GM12878 (cell line): ENCODE results near the gene CRYBG3. TPM values are rescaled to one million over a fixed set of nuclear protein-coding genes. Genes with fewer than 3 reads are reported as not detected.

Source experiments
- ATAC-seq: fragments of 200-7000 bp; cut with Tn5 transposase; 3 replicates; pipeline ENCODE4 v1.9.1; 2020; ENCODE audit warnings: mild to moderate bottlenecking, moderate library complexity
- BruUV-seq: library from RNA; stranded (reverse); fragments of 400-500 nt; replicated peaks from 2 replicates; lab custom pipeline; 2021; lab: Mats Ljungman, UMichigan
- CTCF ChIA-PET: fragments of 300-600 bp; sonication (Branson Sonifier 250); formaldehyde crosslinking; extraction: SDS; loops from one replicate; lab custom pipeline; 2021; ENCODE audit warnings: inconsistent platforms; lab: Yijun Ruan, JAX
- POLR2A ChIA-PET: fragments of 350-600 bp; formaldehyde crosslinking; extraction: SDS; loops from one replicate; lab custom pipeline; 2021; ENCODE audit warnings: inconsistent platforms; lab: Charles Lee
- RAD21 ChIA-PET: fragments of 300-600 bp; sonication (Branson Sonifier 250); formaldehyde crosslinking; loops from one replicate; lab custom pipeline; 2023; ENCODE audit warnings: antibody characterized with exemption; ENCODE audit not compliant: unreplicated experiment; lab: Charles Lee
- SMC1A ChIA-PET: fragments of 300-600 bp; sonication (Branson Sonifier 250); formaldehyde crosslinking; loops from one replicate; lab custom pipeline; 2023; ENCODE audit not compliant: unreplicated experiment, uncharacterized antibody; lab: Charles Lee
- DNase-seq: peaks from one replicate; pipeline ENCODE4 v3.0.0-alpha.2; 2011; ENCODE audit warnings: low read depth, low spot score
- FAIRE-seq: peaks from 3 replicates; lab custom pipeline; 2011; peaks lifted over from hg19 to GRCh38; lab: Jason Lieb, UNC
- H2AFZ ChIP-seq: 2 replicates; pipeline ENCODE4 v1.6.0; 2011; ENCODE audit warnings: low read depth, low read length, control low read depth; ENCODE audit not compliant: control insufficient read depth
- H3K27ac ChIP-seq: 2 replicates; pipeline ENCODE4 v1.5.1; 2011; ENCODE audit warnings: control low read depth; ENCODE audit not compliant: control insufficient read depth, insufficient read depth
- H3K27me3 ChIP-seq, 2 experiments: replicated peaks in 1 of 2; 2 replicates each; pipeline versions ENCODE4 v1.6.0 to v1.6.1; 2011; ENCODE audit warnings: low read length in 1 of 2; ENCODE audit not compliant: control insufficient read depth in 2 of 2, insufficient read depth in 2 of 2
- H3K36me3 ChIP-seq, 2 experiments: 2 replicates each; pipeline ENCODE4 v1.5.1; 2011; ENCODE audit warnings: low read length in 1 of 2; ENCODE audit not compliant: control insufficient read depth in 2 of 2, insufficient read depth in 2 of 2
- H3K4me1 ChIP-seq: 2 replicates; pipeline ENCODE4 v1.6.1; 2011; ENCODE audit warnings: mild to moderate bottlenecking, low read length, moderate library complexity, mixed read lengths; ENCODE audit not compliant: control insufficient read depth, insufficient read depth
- H3K4me2 ChIP-seq: 2 replicates; pipeline ENCODE4 v1.6.0; 2011; ENCODE audit warnings: control low read depth; ENCODE audit not compliant: control insufficient read depth, insufficient read depth
- H3K4me3 ChIP-seq: fragments of 200-600 bp; sonication (generic); 2 replicates; pipeline ENCODE4 v1.5.1; 2016
- H3K79me2 ChIP-seq: 2 replicates; pipeline ENCODE4 v1.6.0; 2011; ENCODE audit warnings: low read length; ENCODE audit not compliant: control insufficient read depth, insufficient read depth
- H3K9ac ChIP-seq: 2 replicates; pipeline ENCODE4 v1.8.0; 2011; ENCODE audit warnings: low read length, control low read depth, mixed read lengths; ENCODE audit not compliant: control insufficient read depth, insufficient read depth
- H3K9me3 ChIP-seq: replicated peaks from 3 replicates; pipeline ENCODE4 v1.5.1; 2011; ENCODE audit warnings: mild to moderate bottlenecking, low read length; ENCODE audit not compliant: control insufficient read depth, insufficient read depth
- H4K20me1 ChIP-seq: 2 replicates; pipeline ENCODE4 v1.6.0; 2011; ENCODE audit not compliant: control insufficient read depth, insufficient read depth
- NFYB ChIP-seq: IDR thresholded peaks from 2 replicates; pipeline ENCODE4 v1.6.1; 2011; ENCODE audit warnings: low read depth, mild to moderate bottlenecking, low read length, improper control_type of control experiment, moderate library complexity; ENCODE audit not compliant: insufficient read depth
- PAX5 ChIP-seq: IDR thresholded peaks from 2 replicates; pipeline ENCODE4 v1.6.1; 2011; ENCODE audit warnings: low read depth, low read length, borderline replicate concordance
- PAX8 ChIP-seq: fragments of 450-650 bp; IDR thresholded peaks from 2 replicates; pipeline ENCODE4 v1.6.1; 2017; ENCODE audit warnings: mild to moderate bottlenecking, moderate library complexity
- STAT1 ChIP-seq: fragments of 450-650 bp; conservative IDR thresholded peaks from 2 replicates; pipeline ENCODE4 v1.6.1; 2014; ENCODE audit warnings: antibody characterized with exemption, mild to moderate bottlenecking
- ZNF274 ChIP-seq: IDR thresholded peaks from one replicate; pipeline ENCODE4 v1.8.0; 2011; ENCODE audit not compliant: insufficient read length, insufficient read depth
- WGBS: methylation state at CpG from one replicate; pipeline ENCODE4 v1.1.6; 2016; ENCODE audit warnings: low lambda C conversion rate; ENCODE audit not compliant: insufficient replicate concordance, insufficient coverage; ENCODE audit errors: missing lambda C conversion rate; 5-methylcytosine and 5-hydroxymethylcytosine counted together
- in situ Hi-C: fragments of 300-500 bp; cut with MboI; formaldehyde crosslinking; loops from 9 replicates; pipeline ENCODE4 v1.14.3; 2018; ENCODE audit warnings: mixed read lengths
- intact Hi-C: fragments of 100-400 bp; cut with micrococcal nuclease; formaldehyde crosslinking; loops from one replicate; pipeline ENCODE4 v1.14.2; 2022; ENCODE audit not compliant: unreplicated experiment
- polyA plus RNA-seq, 11 experiments: library from polyadenylated mRNA; depleted of rRNA in 4 of 11; unstranded in 6 of 11; stranded (reverse) in 5 of 11; fragments of >200 nt; fragmentation: Nextera tagmentation in 4 of 11; fragmentation: Illumina TruSeq in 1 of 11; extraction: Ambion mirVana in 4 of 11; extraction: Trizol in 1 of 11; gene quantifications; 1 replicate in 1 of 11; 2 replicates in 10 of 11; pipeline versions ENCODE4 v1.2.1 to v1.2.3, GENCODE V29; 2011 to 2016; ENCODE audit warnings: inconsistent platforms in 2 of 11, missing spikeins in 2 of 11, low read depth in 1 of 11
- total RNA-seq, 4 experiments: library from RNA; depleted of rRNA in 3 of 4; stranded (reverse); fragments of >200 nt in 3 of 4; fragmentation: Illumina TruSeq in 1 of 4; extraction: Trizol in 1 of 4; gene quantifications; 2 replicates each; pipeline versions ENCODE4 v1.2.1 to v1.2.3, GENCODE V29; 2013 to 2021
- TF ChIP-seq, protein P1 (sequence below): fragments of 450-650 bp; IDR thresholded peaks from 2 replicates; pipeline ENCODE4 v1.6.1; 2016; ENCODE audit warnings: mild to moderate bottlenecking, moderate library complexity, borderline replicate concordance
- TF ChIP-seq, protein P2 (sequence below): fragments of 450-650 bp; IDR thresholded peaks from 2 replicates; pipeline ENCODE4 v1.6.1; 2014; ENCODE audit warnings: mild to moderate bottlenecking
- TF ChIP-seq, protein P3 (sequence below): IDR thresholded peaks from 2 replicates; pipeline ENCODE4 v1.6.1; 2011; ENCODE audit warnings: mild to moderate bottlenecking, low read depth, low read length, moderate library complexity; ENCODE audit not compliant: insufficient replicate concordance
- TF ChIP-seq, protein P4 (sequence below): IDR thresholded peaks from 2 replicates; pipeline ENCODE4 v1.6.1; 2012; ENCODE audit warnings: mild to moderate bottlenecking, low read depth, low read length
- TF ChIP-seq, protein P5 (sequence below): fragments of 450-650 bp; formaldehyde crosslinking; IDR thresholded peaks from 2 replicates; pipeline ENCODE4 v1.4.0; 2020; ENCODE audit warnings: mild to moderate bottlenecking, moderate library complexity

The CRYBG3 gene
- total and polyA plus RNA-seq, 10 of the 15 experiments (the other 5 are each of a cell fraction or from before 2014, with no cell fraction given): 0.11 to 5.4 (median 1.6) TPM

DNA sequence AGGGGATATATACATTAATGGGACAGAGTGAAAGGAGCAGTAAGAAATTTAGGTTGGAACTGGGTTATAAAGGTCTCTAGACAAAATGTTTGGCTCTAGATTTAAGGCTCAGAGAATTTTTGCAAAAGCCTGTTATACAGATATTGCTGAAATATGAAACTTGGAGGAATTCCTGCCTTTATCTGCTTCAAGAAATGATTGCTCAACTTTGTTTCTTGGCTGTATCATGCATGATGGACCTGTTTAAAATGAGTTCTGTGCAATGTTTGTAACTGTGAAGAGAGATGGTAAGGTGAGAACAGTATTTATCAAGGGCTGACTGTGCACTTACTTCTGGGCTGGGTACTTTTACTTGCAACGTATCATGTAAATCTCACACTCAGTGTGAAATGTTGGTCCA lies 3.3 kb downstream of the CRYBG3 start:
- ATAC-seq (no peak), DNase-seq (no peak), FAIRE-seq (no peak)
- CTCF ChIA-PET: no interaction called here
- Histone ChIP-seq H3K79me2 (peaks cover 4% of the 10 kb centered on the region), H4K20me1 (no peaks in the 10 kb centered on the region), H3K27ac (no peak overlapping the region), H3K9ac (no peak overlapping the region), H3K36me3 (no peaks in the 10 kb centered on the region), H3K4me2 (no peak overlapping the region), H3K4me3 (no peak overlapping the region), H3K9me3 (no peaks in the 10 kb centered on the region), H3K27me3 (no peaks in the 10 kb centered on the region), H3K4me1 (no peaks in the 10 kb centered on the region), H2AFZ (no peak overlapping the region)
- SMC1A ChIA-PET: no interaction called here
- RAD21 ChIA-PET: no interaction called here
- intact Hi-C loops: no loop called here
- no TSS peak for BruUV-seq
- in situ Hi-C loops: no loop called here
- WGBS: 100% methylated on average over 1 of the region's 1 CpG
- POLR2A ChIA-PET: no interaction called here
- TF ChIP-seq, protein P1, sequence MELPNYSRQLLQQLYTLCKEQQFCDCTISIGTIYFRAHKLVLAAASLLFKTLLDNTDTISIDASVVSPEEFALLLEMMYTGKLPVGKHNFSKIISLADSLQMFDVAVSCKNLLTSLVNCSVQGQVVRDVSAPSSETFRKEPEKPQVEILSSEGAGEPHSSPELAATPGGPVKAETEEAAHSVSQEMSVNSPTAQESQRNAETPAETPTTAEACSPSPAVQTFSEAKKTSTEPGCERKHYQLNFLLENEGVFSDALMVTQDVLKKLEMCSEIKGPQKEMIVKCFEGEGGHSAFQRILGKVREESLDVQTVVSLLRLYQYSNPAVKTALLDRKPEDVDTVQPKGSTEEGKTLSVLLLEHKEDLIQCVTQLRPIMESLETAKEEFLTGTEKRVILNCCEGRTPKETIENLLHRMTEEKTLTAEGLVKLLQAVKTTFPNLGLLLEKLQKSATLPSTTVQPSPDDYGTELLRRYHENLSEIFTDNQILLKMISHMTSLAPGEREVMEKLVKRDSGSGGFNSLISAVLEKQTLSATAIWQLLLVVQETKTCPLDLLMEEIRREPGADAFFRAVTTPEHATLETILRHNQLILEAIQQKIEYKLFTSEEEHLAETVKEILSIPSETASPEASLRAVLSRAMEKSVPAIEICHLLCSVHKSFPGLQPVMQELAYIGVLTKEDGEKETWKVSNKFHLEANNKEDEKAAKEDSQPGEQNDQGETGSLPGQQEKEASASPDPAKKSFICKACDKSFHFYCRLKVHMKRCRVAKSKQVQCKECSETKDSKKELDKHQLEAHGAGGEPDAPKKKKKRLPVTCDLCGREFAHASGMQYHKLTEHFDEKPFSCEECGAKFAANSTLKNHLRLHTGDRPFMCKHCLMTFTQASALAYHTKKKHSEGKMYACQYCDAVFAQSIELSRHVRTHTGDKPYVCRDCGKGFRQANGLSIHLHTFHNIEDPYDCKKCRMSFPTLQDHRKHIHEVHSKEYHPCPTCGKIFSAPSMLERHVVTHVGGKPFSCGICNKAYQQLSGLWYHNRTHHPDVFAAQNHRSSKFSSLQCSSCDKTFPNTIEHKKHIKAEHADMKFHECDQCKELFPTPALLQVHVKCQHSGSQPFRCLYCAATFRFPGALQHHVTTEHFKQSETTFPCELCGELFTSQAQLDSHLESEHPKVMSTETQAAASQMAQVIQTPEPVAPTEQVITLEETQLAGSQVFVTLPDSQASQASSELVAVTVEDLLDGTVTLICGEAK: no peak
- TF ChIP-seq, protein P2, sequence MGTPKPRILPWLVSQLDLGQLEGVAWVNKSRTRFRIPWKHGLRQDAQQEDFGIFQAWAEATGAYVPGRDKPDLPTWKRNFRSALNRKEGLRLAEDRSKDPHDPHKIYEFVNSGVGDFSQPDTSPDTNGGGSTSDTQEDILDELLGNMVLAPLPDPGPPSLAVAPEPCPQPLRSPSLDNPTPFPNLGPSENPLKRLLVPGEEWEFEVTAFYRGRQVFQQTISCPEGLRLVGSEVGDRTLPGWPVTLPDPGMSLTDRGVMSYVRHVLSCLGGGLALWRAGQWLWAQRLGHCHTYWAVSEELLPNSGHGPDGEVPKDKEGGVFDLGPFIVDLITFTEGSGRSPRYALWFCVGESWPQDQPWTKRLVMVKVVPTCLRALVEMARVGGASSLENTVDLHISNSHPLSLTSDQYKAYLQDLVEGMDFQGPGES: no peak
- TF ChIP-seq PAX8 (no peak), STAT1 (no peak), PAX5 (no peak), ZNF274 (no peak), NFYB (no peak)
- TF ChIP-seq, protein P3, sequence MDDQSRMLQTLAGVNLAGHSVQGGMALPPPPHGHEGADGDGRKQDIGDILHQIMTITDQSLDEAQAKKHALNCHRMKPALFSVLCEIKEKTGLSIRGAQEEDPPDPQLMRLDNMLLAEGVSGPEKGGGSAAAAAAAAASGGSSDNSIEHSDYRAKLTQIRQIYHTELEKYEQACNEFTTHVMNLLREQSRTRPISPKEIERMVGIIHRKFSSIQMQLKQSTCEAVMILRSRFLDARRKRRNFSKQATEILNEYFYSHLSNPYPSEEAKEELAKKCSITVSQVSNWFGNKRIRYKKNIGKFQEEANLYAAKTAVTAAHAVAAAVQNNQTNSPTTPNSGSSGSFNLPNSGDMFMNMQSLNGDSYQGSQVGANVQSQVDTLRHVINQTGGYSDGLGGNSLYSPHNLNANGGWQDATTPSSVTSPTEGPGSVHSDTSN: no peak
- TF ChIP-seq, protein P4, sequence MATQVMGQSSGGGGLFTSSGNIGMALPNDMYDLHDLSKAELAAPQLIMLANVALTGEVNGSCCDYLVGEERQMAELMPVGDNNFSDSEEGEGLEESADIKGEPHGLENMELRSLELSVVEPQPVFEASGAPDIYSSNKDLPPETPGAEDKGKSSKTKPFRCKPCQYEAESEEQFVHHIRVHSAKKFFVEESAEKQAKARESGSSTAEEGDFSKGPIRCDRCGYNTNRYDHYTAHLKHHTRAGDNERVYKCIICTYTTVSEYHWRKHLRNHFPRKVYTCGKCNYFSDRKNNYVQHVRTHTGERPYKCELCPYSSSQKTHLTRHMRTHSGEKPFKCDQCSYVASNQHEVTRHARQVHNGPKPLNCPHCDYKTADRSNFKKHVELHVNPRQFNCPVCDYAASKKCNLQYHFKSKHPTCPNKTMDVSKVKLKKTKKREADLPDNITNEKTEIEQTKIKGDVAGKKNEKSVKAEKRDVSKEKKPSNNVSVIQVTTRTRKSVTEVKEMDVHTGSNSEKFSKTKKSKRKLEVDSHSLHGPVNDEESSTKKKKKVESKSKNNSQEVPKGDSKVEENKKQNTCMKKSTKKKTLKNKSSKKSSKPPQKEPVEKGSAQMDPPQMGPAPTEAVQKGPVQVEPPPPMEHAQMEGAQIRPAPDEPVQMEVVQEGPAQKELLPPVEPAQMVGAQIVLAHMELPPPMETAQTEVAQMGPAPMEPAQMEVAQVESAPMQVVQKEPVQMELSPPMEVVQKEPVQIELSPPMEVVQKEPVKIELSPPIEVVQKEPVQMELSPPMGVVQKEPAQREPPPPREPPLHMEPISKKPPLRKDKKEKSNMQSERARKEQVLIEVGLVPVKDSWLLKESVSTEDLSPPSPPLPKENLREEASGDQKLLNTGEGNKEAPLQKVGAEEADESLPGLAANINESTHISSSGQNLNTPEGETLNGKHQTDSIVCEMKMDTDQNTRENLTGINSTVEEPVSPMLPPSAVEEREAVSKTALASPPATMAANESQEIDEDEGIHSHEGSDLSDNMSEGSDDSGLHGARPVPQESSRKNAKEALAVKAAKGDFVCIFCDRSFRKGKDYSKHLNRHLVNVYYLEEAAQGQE: no peak
- TF ChIP-seq, protein P5, sequence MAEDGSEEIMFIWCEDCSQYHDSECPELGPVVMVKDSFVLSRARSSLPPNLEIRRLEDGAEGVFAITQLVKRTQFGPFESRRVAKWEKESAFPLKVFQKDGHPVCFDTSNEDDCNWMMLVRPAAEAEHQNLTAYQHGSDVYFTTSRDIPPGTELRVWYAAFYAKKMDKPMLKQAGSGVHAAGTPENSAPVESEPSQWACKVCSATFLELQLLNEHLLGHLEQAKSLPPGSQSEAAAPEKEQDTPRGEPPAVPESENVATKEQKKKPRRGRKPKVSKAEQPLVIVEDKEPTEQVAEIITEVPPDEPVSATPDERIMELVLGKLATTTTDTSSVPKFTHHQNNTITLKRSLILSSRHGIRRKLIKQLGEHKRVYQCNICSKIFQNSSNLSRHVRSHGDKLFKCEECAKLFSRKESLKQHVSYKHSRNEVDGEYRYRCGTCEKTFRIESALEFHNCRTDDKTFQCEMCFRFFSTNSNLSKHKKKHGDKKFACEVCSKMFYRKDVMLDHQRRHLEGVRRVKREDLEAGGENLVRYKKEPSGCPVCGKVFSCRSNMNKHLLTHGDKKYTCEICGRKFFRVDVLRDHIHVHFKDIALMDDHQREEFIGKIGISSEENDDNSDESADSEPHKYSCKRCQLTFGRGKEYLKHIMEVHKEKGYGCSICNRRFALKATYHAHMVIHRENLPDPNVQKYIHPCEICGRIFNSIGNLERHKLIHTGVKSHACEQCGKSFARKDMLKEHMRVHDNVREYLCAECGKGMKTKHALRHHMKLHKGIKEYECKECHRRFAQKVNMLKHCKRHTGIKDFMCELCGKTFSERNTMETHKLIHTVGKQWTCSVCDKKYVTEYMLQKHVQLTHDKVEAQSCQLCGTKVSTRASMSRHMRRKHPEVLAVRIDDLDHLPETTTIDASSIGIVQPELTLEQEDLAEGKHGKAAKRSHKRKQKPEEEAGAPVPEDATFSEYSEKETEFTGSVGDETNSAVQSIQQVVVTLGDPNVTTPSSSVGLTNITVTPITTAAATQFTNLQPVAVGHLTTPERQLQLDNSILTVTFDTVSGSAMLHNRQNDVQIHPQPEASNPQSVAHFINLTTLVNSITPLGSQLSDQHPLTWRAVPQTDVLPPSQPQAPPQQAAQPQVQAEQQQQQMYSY (CRISPR knock-in tag): no peak
